ENCODE data around the gene TBXAS1. TPM values are rescaled to one million over a fixed set of nuclear protein-coding genes. Genes with fewer than 3 reads are reported as not detected.

TBXAS1 gene
- total RNA-seq, 2 experiments from 2014 or later = 5.5 to 6.0 TPM

- no peak overlapping the region for H3K4me3 Mint-ChIP-seq
- H3K27ac Mint-ChIP-seq = peak overlapping the region; percentile 65
- Histone ChIP-seq H3K4me1 (ENCODE audit: insufficient read depth, low read length) (peaks cover 13% of the 10 kb centered on the region), H3K9me3 (ENCODE audit: control insufficient read depth in 1 of 2, insufficient read depth in 1 of 2, low read length in 2 of 2) (no peaks in the 10 kb centered on the region), H3K4me3 (ENCODE audit: low read length) (no peak overlapping the region), H3K36me3 (ENCODE audit: insufficient read depth, low read length) (peaks cover 66% of the 10 kb centered on the region), H3K27ac (ENCODE audit: low read depth in 1 of 2, low read length in 2 of 2) (no peak overlapping the region), H3K27me3 (ENCODE audit: control insufficient read depth in 1 of 2, insufficient read depth in 2 of 2, low read length in 2 of 2) (no peaks in the 10 kb centered on the region)
- no peak for TF ChIP-seq CTCF (IDR thresholded peaks at IDR 0.05)
- intact Hi-C loops (cut with DNase I, micrococcal nuclease) = no loop called here
- no peaks in the 10 kb centered on the region for H3K9me3 Mint-ChIP-seq
- POLR2A ChIA-PET = no interaction called here
- ATAC-seq (ENCODE audit: poor library complexity) = no peak
- CTCF ChIA-PET = no interaction called here
- no peaks in the 10 kb centered on the region for H3K27me3 Mint-ChIP-seq
- H3K4me1 Mint-ChIP-seq (ENCODE audit: low read depth) = peaks cover 30% of the 10 kb centered on the region
- H3K36me3 Mint-ChIP-seq (ENCODE audit: low read depth) = peaks cover 90% of the 10 kb centered on the region
- DNase-seq = no peak
Observed at GRCh38 chr7:140050100-140050499, 221.0 kb downstream of the TBXAS1 start.

GRCh38 chr7:140051820-140052219 lies 222.8 kb downstream of the TBXAS1 start:
- no peaks in the 10 kb centered on the region for H3K27me3 Mint-ChIP-seq
- H3K4me3 Mint-ChIP-seq = no peak overlapping the region
- H3K36me3 Mint-ChIP-seq (ENCODE audit: low read depth) = peaks cover 87% of the 10 kb centered on the region
- ChIA-PET POLR2A (no interaction called here), CTCF (no interaction called here)
- no peaks in the 10 kb centered on the region for H3K27me3 ChIP-seq (ENCODE audit: control insufficient read depth in 1 of 2, insufficient read depth in 2 of 2, low read length in 2 of 2)
- TF ChIP-seq CTCF (IDR thresholded peaks at IDR 0.05) = no peak
- ATAC-seq (ENCODE audit: poor library complexity) (no peak), DNase-seq (no peak)
- H3K27ac ChIP-seq (ENCODE audit: low read depth in 1 of 2, low read length in 2 of 2) = no peak overlapping the region
- peaks cover 13% of the 10 kb centered on the region for H3K4me1 ChIP-seq (ENCODE audit: insufficient read depth, low read length)
- H3K4me1 Mint-ChIP-seq (ENCODE audit: low read depth) = peaks cover 36% of the 10 kb centered on the region
- no peaks in the 10 kb centered on the region for H3K9me3 ChIP-seq (ENCODE audit: control insufficient read depth in 1 of 2, insufficient read depth in 1 of 2, low read length in 2 of 2)
- no peak overlapping the region for H3K27ac Mint-ChIP-seq
- intact Hi-C loops (cut with DNase I, micrococcal nuclease) = no loop called here
- H3K36me3 ChIP-seq (ENCODE audit: insufficient read depth, low read length) = peaks cover 60% of the 10 kb centered on the region
- no peak overlapping the region for H3K4me3 ChIP-seq (ENCODE audit: low read length)
- H3K9me3 Mint-ChIP-seq = no peaks in the 10 kb centered on the region

DNA sequence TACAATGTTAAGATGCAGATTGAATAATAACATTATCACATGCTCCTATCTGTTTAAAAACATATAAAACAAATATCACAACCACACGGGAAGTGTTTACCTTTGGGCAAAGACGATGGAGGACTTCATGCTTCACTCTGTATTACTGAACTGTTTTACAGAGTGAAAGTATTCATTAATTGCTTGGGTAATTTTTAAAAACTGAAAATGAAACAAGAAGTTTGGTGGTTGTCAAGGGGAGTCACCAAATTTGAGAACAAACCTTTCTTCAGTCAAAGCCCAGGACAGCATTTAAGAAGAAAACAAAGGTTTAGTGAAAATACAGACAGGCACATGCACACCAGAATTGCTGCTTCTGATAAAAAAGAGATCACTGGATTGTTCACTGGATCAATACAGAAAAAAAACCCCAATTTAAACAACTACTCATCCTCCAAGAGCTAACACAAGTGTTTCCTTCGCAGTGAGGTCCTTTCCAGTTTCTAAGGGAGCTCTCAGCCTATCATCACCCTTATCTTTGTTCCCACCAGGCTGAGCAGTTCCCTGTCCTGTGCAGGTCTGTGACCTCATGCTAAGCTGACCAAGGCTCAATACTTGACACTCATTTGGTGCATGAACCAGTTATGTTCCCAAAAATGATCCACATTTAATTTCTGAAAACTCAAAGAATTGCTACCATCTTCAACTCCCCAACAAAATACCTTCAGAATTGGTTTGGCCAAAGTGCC lies 224.9 kb downstream of the TBXAS1 start:
- CTCF ChIA-PET = no interaction called here
- Mint-ChIP-seq H3K9me3 (no peaks in the 10 kb centered on the region), H3K27me3 (no peaks in the 10 kb centered on the region), H3K36me3 (ENCODE audit: low read depth) (peaks cover 81% of the 10 kb centered on the region), H3K4me3 (no peak overlapping the region), H3K4me1 (ENCODE audit: low read depth) (peaks cover 56% of the 10 kb centered on the region), H3K27ac (peak overlapping the region; percentile 12)
- TF ChIP-seq CTCF (IDR thresholded peaks at IDR 0.05) = no peak
- H3K36me3 ChIP-seq (ENCODE audit: insufficient read depth, low read length) = peaks cover 64% of the 10 kb centered on the region
- POLR2A ChIA-PET = interaction anchor here (1.2 kb wide), 1 partner anchor 9 kb away, joined by 6 read pairs; the partner anchor contains the start of gene PARP12
- no peaks in the 10 kb centered on the region for H3K9me3 ChIP-seq (ENCODE audit: control insufficient read depth in 1 of 2, insufficient read depth in 1 of 2, low read length in 2 of 2)
- ATAC-seq (ENCODE audit: poor library complexity) (no peak), DNase-seq (peak in 1 of 14 experiments; percentile 29)
- H3K27ac ChIP-seq (ENCODE audit: low read depth in 1 of 2, low read length in 2 of 2) = no peak overlapping the region
- H3K4me3 ChIP-seq (ENCODE audit: low read length) = no peak overlapping the region
- H3K4me1 ChIP-seq (ENCODE audit: insufficient read depth, low read length) = peaks cover 20% of the 10 kb centered on the region
- intact Hi-C loops (cut with DNase I, micrococcal nuclease) = no loop called here
- no peaks in the 10 kb centered on the region for H3K27me3 ChIP-seq (ENCODE audit: control insufficient read depth in 1 of 2, insufficient read depth in 2 of 2, low read length in 2 of 2)
